ENCODE results near the gene HEG1. TPM values are rescaled to one million over a fixed set of nuclear protein-coding genes. Genes with fewer than 3 reads are reported as not detected.

The HEG1 gene
- total RNA-seq, 1 experiment from 2014 or later = 69.8 TPM

DNA sequence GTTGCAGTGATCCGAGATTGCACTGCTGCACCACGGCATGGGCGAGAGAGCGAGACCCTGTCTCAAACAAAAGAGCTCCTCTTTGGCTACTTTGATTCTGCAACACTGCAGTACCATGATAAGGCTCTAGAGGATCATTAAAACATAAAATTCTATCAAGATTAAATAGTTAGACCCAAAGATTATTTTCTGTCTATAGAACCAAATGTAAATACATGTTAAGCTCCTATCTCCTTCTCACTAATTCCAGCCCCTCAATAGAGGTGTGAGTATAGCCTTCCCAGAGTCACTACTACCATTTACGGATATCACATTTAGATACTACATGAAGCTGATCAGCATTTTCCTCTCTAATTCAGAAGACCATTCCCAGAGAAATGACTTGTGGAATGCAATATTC is 116.9 kb downstream of the HEG1 start:
- Histone ChIP-seq H3K36me3 (ENCODE audit: control insufficient read depth, insufficient read depth, low read length) (no peaks in the 10 kb centered on the region), H3K4me1 (peaks cover 5% of the 10 kb centered on the region), H3K9me3 (no peaks in the 10 kb centered on the region), H3K4me3 (ENCODE audit: low read depth, low read length) (no peak overlapping the region), H3K27me3 (replicated peaks; ENCODE audit: control insufficient read depth, insufficient read depth, low read length) (no peaks in the 10 kb centered on the region)
- Mint-ChIP-seq H3K27ac (ENCODE audit: unreplicated experiment) (no peak overlapping the region), H3K9me3 (ENCODE audit: unreplicated experiment) (no peaks in the 10 kb centered on the region), H3K4me3 (ENCODE audit: unreplicated experiment) (no peak overlapping the region), H3K4me1 (ENCODE audit: low read depth, unreplicated experiment) (peaks cover 15% of the 10 kb centered on the region), H3K27me3 (ENCODE audit: insufficient read depth, unreplicated experiment) (no peaks in the 10 kb centered on the region), H3K36me3 (ENCODE audit: insufficient read depth, unreplicated experiment) (no peaks in the 10 kb centered on the region)
- no TSS peak for BruUV-seq (replicated peaks)
- intact Hi-C loops (cut with micrococcal nuclease; ENCODE audit: unreplicated experiment) = no loop called here
- ChIA-PET POLR2A (no interaction called here), CTCF (interaction anchor here (0.6 kb wide), 1 partner anchor 120 kb away, joined by 3 read pairs; no protein-coding TSS in a partner anchor)
- DNase-seq = no peak
- TF ChIP-seq, protein P1, sequence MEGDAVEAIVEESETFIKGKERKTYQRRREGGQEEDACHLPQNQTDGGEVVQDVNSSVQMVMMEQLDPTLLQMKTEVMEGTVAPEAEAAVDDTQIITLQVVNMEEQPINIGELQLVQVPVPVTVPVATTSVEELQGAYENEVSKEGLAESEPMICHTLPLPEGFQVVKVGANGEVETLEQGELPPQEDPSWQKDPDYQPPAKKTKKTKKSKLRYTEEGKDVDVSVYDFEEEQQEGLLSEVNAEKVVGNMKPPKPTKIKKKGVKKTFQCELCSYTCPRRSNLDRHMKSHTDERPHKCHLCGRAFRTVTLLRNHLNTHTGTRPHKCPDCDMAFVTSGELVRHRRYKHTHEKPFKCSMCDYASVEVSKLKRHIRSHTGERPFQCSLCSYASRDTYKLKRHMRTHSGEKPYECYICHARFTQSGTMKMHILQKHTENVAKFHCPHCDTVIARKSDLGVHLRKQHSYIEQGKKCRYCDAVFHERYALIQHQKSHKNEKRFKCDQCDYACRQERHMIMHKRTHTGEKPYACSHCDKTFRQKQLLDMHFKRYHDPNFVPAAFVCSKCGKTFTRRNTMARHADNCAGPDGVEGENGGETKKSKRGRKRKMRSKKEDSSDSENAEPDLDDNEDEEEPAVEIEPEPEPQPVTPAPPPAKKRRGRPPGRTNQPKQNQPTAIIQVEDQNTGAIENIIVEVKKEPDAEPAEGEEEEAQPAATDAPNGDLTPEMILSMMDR (IDR thresholded peaks at IDR 0.05; ENCODE audit: insufficient read depth in 1 of 2, low read depth in 1 of 2, low read length in 1 of 2, severe bottlenecking in 1 of 2, unreplicated experiment in 1 of 2) = no peak

DNA sequence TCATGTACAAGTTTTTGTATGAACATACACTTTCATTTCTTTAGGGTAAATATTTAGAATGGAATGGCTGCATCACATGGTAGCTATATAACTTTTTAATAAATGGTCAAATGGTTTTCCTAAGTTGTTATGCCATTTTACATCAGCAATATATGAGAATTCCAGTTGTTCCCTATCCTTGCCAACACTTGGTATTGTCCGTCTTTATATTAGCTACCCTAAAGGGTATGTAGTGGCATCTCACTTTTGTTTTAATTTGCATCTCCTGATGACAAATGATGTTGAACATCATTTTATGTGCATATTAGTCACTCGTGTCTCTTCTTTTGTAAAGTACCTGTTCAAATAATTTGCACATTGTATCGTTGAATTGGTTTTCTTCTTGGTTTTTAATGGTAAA is 118.7 kb downstream of the HEG1 start:
- Mint-ChIP-seq H3K27ac (ENCODE audit: unreplicated experiment) (no peak overlapping the region), H3K4me3 (ENCODE audit: unreplicated experiment) (no peak overlapping the region), H3K4me1 (ENCODE audit: low read depth, unreplicated experiment) (peaks cover 15% of the 10 kb centered on the region), H3K27me3 (ENCODE audit: insufficient read depth, unreplicated experiment) (no peaks in the 10 kb centered on the region), H3K36me3 (ENCODE audit: insufficient read depth, unreplicated experiment) (no peaks in the 10 kb centered on the region), H3K9me3 (ENCODE audit: unreplicated experiment) (no peaks in the 10 kb centered on the region)
- no peaks in the 10 kb centered on the region for H3K9me3 ChIP-seq
- no peak for DNase-seq
- H3K36me3 ChIP-seq (ENCODE audit: control insufficient read depth, insufficient read depth, low read length) = no peaks in the 10 kb centered on the region
- peaks cover 5% of the 10 kb centered on the region for H3K4me1 ChIP-seq
- TF ChIP-seq, protein P1 (IDR thresholded peaks at IDR 0.05; ENCODE audit: insufficient read depth in 1 of 2, low read depth in 1 of 2, low read length in 1 of 2, severe bottlenecking in 1 of 2, unreplicated experiment in 1 of 2) = no peak
- H3K27me3 ChIP-seq (replicated peaks; ENCODE audit: control insufficient read depth, insufficient read depth, low read length) = no peaks in the 10 kb centered on the region
- no TSS peak for BruUV-seq (replicated peaks)
- ChIA-PET CTCF (no interaction called here), POLR2A (no interaction called here)
- H3K4me3 ChIP-seq (ENCODE audit: low read depth, low read length) = no peak overlapping the region
- intact Hi-C loops (cut with micrococcal nuclease; ENCODE audit: unreplicated experiment) = no loop called here

DNA sequence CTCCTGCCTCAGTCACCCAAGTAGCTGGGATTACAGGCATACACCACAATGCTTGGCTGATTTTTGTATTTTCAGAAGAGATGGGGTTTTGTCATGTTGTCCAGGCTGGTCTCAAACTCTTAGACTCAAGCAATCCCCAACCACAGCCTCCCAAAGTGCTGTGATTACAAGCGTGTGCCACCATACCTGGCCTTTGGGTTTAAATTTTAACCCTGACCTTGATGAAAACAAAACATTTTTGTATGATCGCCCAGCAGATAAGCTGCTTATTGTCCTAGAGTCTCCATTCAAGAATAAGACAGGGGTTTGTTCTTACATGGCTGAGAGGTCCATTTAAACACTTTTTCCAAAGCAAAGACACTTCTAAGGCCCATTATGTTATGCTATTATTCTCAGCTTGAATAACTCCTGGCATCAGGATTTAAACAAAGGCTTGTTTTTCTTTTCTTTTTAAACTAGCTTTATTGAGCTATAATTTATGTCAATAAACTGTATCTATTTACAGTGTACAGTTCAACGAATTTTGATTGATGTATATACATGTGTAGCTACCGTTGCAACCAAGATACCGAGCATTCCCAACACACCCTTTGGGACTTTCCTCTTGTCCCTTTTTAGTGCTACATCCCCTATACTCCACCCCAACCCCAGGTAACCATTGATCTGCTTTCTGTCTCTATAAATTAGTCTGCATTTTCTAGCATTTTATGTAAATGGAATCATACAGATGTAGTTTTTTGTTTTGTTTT is 119.8 kb downstream of the HEG1 start:
- no TSS peak for BruUV-seq (replicated peaks)
- Histone ChIP-seq H3K9me3 (no peaks in the 10 kb centered on the region), H3K27me3 (replicated peaks; ENCODE audit: control insufficient read depth, insufficient read depth, low read length) (no peaks in the 10 kb centered on the region), H3K4me3 (ENCODE audit: low read depth, low read length) (no peak overlapping the region), H3K36me3 (ENCODE audit: control insufficient read depth, insufficient read depth, low read length) (no peaks in the 10 kb centered on the region), H3K4me1 (peaks cover 5% of the 10 kb centered on the region)
- CTCF ChIA-PET = no interaction called here
- H3K4me1 Mint-ChIP-seq (ENCODE audit: low read depth, unreplicated experiment) = peaks cover 15% of the 10 kb centered on the region
- no peaks in the 10 kb centered on the region for H3K9me3 Mint-ChIP-seq (ENCODE audit: unreplicated experiment)
- H3K27me3 Mint-ChIP-seq (ENCODE audit: insufficient read depth, unreplicated experiment) = no peaks in the 10 kb centered on the region
- no peaks in the 10 kb centered on the region for H3K36me3 Mint-ChIP-seq (ENCODE audit: insufficient read depth, unreplicated experiment)
- H3K4me3 Mint-ChIP-seq (ENCODE audit: unreplicated experiment) = no peak overlapping the region
- intact Hi-C loops (cut with micrococcal nuclease; ENCODE audit: unreplicated experiment) = no loop called here
- TF ChIP-seq, protein P1 (IDR thresholded peaks at IDR 0.05; ENCODE audit: insufficient read depth in 1 of 2, low read depth in 1 of 2, low read length in 1 of 2, severe bottlenecking in 1 of 2, unreplicated experiment in 1 of 2) = no peak
- DNase-seq = no peak
- no peak overlapping the region for H3K27ac Mint-ChIP-seq (ENCODE audit: unreplicated experiment)
- POLR2A ChIA-PET = interaction anchor here (0.6 kb wide), 1 partner anchor 653 kb away, joined by 3 read pairs; no protein-coding TSS in a partner anchor

All from Caco-2 (cell line).